Left lung (tissue), 10 donors: ENCODE results near the gene PABPN1. TPM values are rescaled to one million over a fixed set of nuclear protein-coding genes. Genes with fewer than 3 reads are reported as not detected.

Experiments
- ATAC-seq: fragments of 200-7000 bp; cut with Tn5 transposase; one replicate; pipeline ENCODE4 v1.9.1; 2020; ENCODE audit warnings: moderate library complexity
- DNase-seq, 4 donors: peaks; one replicate each; pipeline ENCODE4 v3.0.0-alpha.2; 2013 to 2020
- H3K27ac ChIP-seq, 2 donors: fragments of 200-600 bp; sonication (generic) in 1 of 2; one replicate each; pipeline versions ENCODE4 v1.5.0 to v1.8.0; 2020 to 2021
- H3K27me3 ChIP-seq, 2 donors: fragments of 200-600 bp; sonication (generic) in 1 of 2; one replicate each; pipeline versions ENCODE4 v1.5.0 to v1.8.0; 2020 to 2021
- H3K36me3 ChIP-seq, 2 donors: fragments of 200-600 bp; sonication (generic) in 1 of 2; one replicate each; pipeline versions ENCODE4 v1.5.0 to v1.8.0; 2020 to 2021
- H3K4me1 ChIP-seq, 2 donors: fragments of 200-600 bp; one replicate each; pipeline ENCODE4 v1.8.0; 2021
- H3K4me3 ChIP-seq, 2 donors: fragments of 200-600 bp; sonication (generic) in 1 of 2; one replicate each; pipeline versions ENCODE4 v1.5.0 to v1.8.0; 2020 to 2021; ENCODE audit warnings: mild to moderate bottlenecking in 1 of 2
- H3K9me3 ChIP-seq, 2 donors: fragments of 200-600 bp; sonication (generic) in 1 of 2; one replicate each; pipeline versions ENCODE4 v1.5.0 to v1.8.0; 2020 to 2021
- CTCF ChIP-seq, 2 donors: fragments of 200-600 bp; sonication (generic) in 1 of 2; IDR thresholded peaks; one replicate each; pipeline versions ENCODE4 v1.5.0 to v1.8.0; 2021; ENCODE audit warnings: antibody characterized with exemption in 2 of 2
- intact Hi-C, 2 donors: fragments of 100-400 bp; cut with DNase I; formaldehyde crosslinking; loops; one replicate each; pipeline versions ENCODE4 v1.11.2 to v1.14.2; 2022
- polyA plus RNA-seq, 6 donors: library from polyadenylated mRNA; unstranded; fragments of 120-200 nt; gene quantifications; one replicate each; pipeline ENCODE4 v1.2.1, GENCODE V29; 2013; ENCODE audit not compliant: insufficient read length in 6 of 6
- total RNA-seq, 2 donors: library from RNA; stranded (reverse); fragmentation: NEBNext Ultra II Directional; extraction: Animal tissue kit (Norgen Biotek cat#: 25700); gene quantifications; one replicate each; pipeline ENCODE4 v1.2.1, GENCODE V29; 2021
- donor health status: DM: no; HTN: yes; CAD: no.
- donor health status: DM: no; HTN: no; CAD: no.

Gene PABPN1
- total and polyA plus RNA-seq, 8 donors = 119 to 256 (median 198) TPM

- ATAC-seq = no peak
- Histone ChIP-seq H3K4me1 (peaks cover 4 to 17% of the 10 kb centered on the region in 2 donors), H3K9me3 (no peaks in the 10 kb centered on the region), H3K4me3 (no peak overlapping the region), H3K36me3 (peaks cover 0 to 18% of the 10 kb centered on the region in 2 donors), H3K27ac (no peak overlapping the region), H3K27me3 (no peaks in the 10 kb centered on the region)
- DNase-seq = no peak
- intact Hi-C loops = no loop called here
- no peak for TF ChIP-seq CTCF (IDR thresholded peaks at IDR 0.05)
Measured at GRCh38 chr14:23281247-23281646, 40.0 kb upstream of the PABPN1 start.

DNA sequence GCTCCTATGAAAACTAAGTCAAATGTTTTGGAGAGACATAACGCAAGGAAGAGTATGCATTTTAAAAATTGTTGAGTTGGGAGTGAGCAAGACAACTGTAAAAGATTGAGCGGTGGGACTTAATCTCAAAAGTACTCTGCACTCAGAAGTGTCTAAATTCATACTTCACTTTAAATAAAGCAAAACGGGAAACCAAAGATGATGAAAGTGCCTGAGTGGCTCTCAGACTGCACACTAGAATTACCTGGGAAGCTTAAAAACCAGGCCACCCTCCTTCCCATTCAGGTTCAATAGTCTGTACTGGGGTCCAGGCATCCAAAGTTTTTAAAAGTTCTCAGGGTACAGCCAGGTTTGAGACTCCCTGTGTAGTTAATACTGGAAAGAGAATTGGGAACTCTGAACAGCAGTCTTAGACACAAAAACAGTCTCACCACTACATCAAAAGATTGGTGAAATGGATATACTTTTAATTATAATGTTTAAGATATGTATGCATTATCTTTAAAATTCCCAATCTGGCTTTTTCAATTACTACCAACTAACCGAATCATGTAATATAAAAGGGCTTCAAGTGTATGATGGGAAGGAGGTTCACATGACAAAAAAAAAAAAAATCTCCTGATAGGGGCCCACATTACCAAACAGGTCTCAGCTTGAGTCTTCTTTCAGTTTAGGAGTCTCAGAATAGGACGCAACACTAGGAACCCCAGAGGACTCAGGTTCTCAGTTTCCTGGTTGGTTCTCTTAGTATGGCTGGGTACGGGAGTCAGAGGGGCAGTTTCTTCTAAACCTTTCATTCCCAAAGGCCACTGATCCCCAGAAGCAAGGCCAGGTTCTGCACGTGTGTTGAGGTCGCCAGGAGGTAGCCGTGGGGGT, 36.4 kb upstream of the PABPN1 start:
- peaks cover 4 to 27% of the 10 kb centered on the region in 2 donors for H3K4me1 ChIP-seq
- TF ChIP-seq CTCF (IDR thresholded peaks at IDR 0.05) = no peak
- H3K4me3 ChIP-seq = peak overlapping the region; percentile 83 to 84
- H3K27ac ChIP-seq = peak overlapping the region; percentile 88 to 92
- no peaks in the 10 kb centered on the region for H3K27me3 ChIP-seq
- intact Hi-C loops = no loop called here
- ATAC-seq = peak; percentile 15
- no peak for DNase-seq
- H3K9me3 ChIP-seq = no peaks in the 10 kb centered on the region
- peaks cover 0 to 9% of the 10 kb centered on the region in 2 donors for H3K36me3 ChIP-seq

DNA sequence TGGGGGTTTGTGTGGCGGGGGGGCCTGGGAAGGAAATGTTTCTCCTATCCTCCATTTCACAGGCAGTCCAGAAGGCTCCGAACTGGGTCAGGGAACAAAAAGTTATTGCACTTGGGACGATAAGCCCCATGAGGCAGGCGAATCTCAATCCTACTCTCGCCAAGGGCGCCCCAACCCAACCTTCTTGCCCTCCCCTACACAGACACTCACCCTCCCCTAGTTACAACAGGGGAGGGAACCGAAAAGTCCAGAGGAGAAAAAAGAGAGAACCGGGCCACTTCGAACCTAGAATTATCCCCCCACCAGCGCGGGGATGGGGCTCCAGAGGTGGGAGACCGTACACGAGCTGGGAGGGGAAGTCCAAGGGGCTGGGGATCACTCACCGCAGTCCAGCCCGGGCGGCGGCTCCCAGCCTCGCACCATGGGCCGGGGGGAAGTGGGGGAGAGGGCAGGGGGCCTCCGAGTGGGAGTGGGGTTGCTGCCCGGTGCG, 35.7 kb upstream of the PABPN1 start:
- Histone ChIP-seq H3K4me1 (peaks cover 4 to 27% of the 10 kb centered on the region in 2 donors), H3K4me3 (peak overlapping the region; percentile 83 to 84), H3K27ac (peak overlapping the region; percentile 88 to 92), H3K27me3 (no peaks in the 10 kb centered on the region), H3K9me3 (no peaks in the 10 kb centered on the region), H3K36me3 (peaks cover 0 to 9% of the 10 kb centered on the region in 2 donors)
- ATAC-seq = peak; percentile 34
- TF ChIP-seq CTCF (IDR thresholded peaks at IDR 0.05) = no peak
- intact Hi-C loops = no loop called here
- no peak for DNase-seq

DNA sequence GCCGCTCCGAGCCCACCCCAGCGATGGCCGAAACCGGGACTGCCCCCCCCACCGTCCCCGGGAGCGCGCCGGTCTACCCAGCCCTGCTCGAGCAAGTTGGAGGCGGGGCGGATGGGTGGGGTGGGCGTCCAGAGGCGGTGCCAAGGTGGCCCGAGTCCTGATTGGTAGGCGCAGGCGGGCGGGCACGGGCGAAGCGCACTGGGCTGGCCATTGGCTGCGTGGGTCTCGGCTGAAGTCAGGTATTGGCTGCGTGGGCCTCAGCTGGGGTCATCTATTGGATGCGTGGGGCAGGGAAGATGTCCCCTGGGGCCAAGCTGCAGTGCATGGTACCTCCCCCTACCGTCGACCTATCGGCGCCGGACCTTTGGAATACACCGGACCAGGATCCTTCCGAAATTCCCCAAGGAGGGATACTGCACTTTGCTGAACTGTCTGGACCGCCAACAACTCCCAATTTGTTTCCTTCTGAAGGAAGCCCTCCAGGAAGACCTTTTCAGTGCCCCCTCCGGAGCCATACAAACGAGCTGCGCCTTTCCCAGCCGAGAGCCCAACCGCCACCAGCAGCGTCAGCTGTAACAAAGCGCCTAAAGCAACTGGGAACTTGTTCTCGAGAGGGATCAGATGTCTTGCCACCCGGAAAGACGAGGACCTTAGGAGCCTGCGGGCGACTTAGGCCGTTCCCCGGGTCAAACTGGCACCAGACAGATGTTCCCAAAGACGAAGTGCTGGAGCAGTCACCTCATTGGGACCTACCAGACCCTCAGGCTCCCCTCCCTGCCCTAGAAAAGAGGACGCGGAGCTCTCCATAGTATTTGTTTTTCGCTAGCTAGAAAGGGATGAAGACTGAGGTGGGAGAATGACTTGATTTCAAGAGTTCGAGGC, 35.0 kb upstream of the PABPN1 start, which contains the start of gene HOMEZ:
TSS of gene HOMEZ (minus strand) at position 113 of the 882 bp plus-strand sequence. CDS start 180 bp downstream, outside the sequence.
- Histone ChIP-seq H3K27ac (peak within 1 kb of the TSS; percentile 92 to 97), H3K4me3 (peak within 1 kb of the TSS; percentile 83 to 84), H3K27me3 (no peaks in the 10 kb centered on the region), H3K4me1 (peaks cover 4 to 27% of the 10 kb centered on the region in 2 donors), H3K9me3 (no peaks in the 10 kb centered on the region), H3K36me3 (peaks cover 0 to 9% of the 10 kb centered on the region in 2 donors)
- ATAC-seq (peak; percentile 99), DNase-seq (peak; percentile 95 to 99 (median 98))
- TF ChIP-seq CTCF (IDR thresholded peaks at IDR 0.05) = peak in 1 of 2 donors; percentile 25
- intact Hi-C loops = no loop called here
